BE2C (cell line): Measurements from ENCODE around the gene MYO18A.
A peak's percentile ranks its signal among the peaks of the same experiment; 100 is the strongest.

Source experiments
- DNase-seq: peaks from one replicate; pipeline ENCODE4 v3.0.0-alpha.2; 2020
- H3K27me3 ChIP-seq: fragments of 250-450 bp; sonication (Bioruptor Pico); 2 replicates; pipeline ENCODE4 v1.5.1; 2020; ENCODE audit warnings: mild to moderate bottlenecking
- H3K36me3 ChIP-seq: fragments of 250-450 bp; sonication (Bioruptor Pico); 2 replicates; pipeline ENCODE4 v1.5.1; 2020; ENCODE audit warnings: mild to moderate bottlenecking
- H3K4me1 ChIP-seq: fragments of 250-450 bp; sonication (Bioruptor Pico); 2 replicates; pipeline ENCODE4 v1.5.1; 2020
- H3K4me3 ChIP-seq: 2 replicates; pipeline ENCODE4 v1.5.1; 2011; ENCODE audit warnings: low read depth, low read length
- H3K9me3 ChIP-seq: fragments of 250-450 bp; sonication (Bioruptor Pico); 2 replicates; pipeline ENCODE4 v1.5.1; 2020
- TF ChIP-seq, protein P1 (sequence below): IDR thresholded peaks from 2 replicates; pipeline ENCODE4 v1.5.1; 2012; ENCODE audit warnings: mild to moderate bottlenecking, low read depth, low read length

Gene MYO18A

GRCh38 chr17:29181226-29181625 is 1.0 kb upstream of the MYO18A start:
- H3K9me3 ChIP-seq = no peaks in the 10 kb centered on the region
- DNase-seq = no peak
- no peaks in the 10 kb centered on the region for H3K27me3 ChIP-seq
- TF ChIP-seq, protein P1, sequence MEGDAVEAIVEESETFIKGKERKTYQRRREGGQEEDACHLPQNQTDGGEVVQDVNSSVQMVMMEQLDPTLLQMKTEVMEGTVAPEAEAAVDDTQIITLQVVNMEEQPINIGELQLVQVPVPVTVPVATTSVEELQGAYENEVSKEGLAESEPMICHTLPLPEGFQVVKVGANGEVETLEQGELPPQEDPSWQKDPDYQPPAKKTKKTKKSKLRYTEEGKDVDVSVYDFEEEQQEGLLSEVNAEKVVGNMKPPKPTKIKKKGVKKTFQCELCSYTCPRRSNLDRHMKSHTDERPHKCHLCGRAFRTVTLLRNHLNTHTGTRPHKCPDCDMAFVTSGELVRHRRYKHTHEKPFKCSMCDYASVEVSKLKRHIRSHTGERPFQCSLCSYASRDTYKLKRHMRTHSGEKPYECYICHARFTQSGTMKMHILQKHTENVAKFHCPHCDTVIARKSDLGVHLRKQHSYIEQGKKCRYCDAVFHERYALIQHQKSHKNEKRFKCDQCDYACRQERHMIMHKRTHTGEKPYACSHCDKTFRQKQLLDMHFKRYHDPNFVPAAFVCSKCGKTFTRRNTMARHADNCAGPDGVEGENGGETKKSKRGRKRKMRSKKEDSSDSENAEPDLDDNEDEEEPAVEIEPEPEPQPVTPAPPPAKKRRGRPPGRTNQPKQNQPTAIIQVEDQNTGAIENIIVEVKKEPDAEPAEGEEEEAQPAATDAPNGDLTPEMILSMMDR = no peak
- H3K36me3 ChIP-seq = no peaks in the 10 kb centered on the region
- no peak overlapping the region for H3K4me3 ChIP-seq
- no peaks in the 10 kb centered on the region for H3K4me1 ChIP-seq

- no peak for DNase-seq
Observed at GRCh38 chr17:29180788-29181160, 576 bp upstream of the MYO18A start.

GRCh38 chr17:29179232-29180033 is 765 bp downstream of the MYO18A start:
- TF ChIP-seq, protein P1 = no peak
- Histone ChIP-seq H3K36me3 (no peaks in the 10 kb centered on the region), H3K4me3 (peak overlapping the region; percentile 44), H3K9me3 (no peaks in the 10 kb centered on the region), H3K27me3 (no peaks in the 10 kb centered on the region), H3K4me1 (no peaks in the 10 kb centered on the region)
- DNase-seq = peak; percentile 21

More at GRCh38 chr17:29180788-29181160, 576 bp upstream of the MYO18A start:
- TF ChIP-seq, protein P1 = no peak
- no peaks in the 10 kb centered on the region for H3K36me3 ChIP-seq
- H3K9me3 ChIP-seq = no peaks in the 10 kb centered on the region
- no peaks in the 10 kb centered on the region for H3K4me1 ChIP-seq
- no peak overlapping the region for H3K4me3 ChIP-seq
- no peaks in the 10 kb centered on the region for H3K27me3 ChIP-seq

- Histone ChIP-seq H3K27me3 (no peaks in the 10 kb centered on the region), H3K9me3 (no peaks in the 10 kb centered on the region), H3K4me3 (no peak overlapping the region), H3K36me3 (no peaks in the 10 kb centered on the region), H3K4me1 (no peaks in the 10 kb centered on the region)
- DNase-seq = no peak
- TF ChIP-seq, protein P1 = no peak
Observed at GRCh38 chr17:29178750-29179231, 1.4 kb downstream of the MYO18A start.

- H3K9me3 ChIP-seq = no peaks in the 10 kb centered on the region
- TF ChIP-seq, protein P1 = no peak
- DNase-seq = no peak
- H3K4me1 ChIP-seq = no peaks in the 10 kb centered on the region
- no peak overlapping the region for H3K4me3 ChIP-seq
- H3K36me3 ChIP-seq = no peaks in the 10 kb centered on the region
- H3K27me3 ChIP-seq = no peaks in the 10 kb centered on the region
Observed at GRCh38 chr17:29177871-29178749, 2.1 kb downstream of the MYO18A start.
